SJCRH30 (cell line): ENCODE results near the gene AZIN2. TPM values are rescaled to one million over a fixed set of nuclear protein-coding genes. Genes with fewer than 3 reads are reported as not detected.

ENCODE experiments used
- DNase-seq, 2 experiments: peaks; one replicate each; pipeline ENCODE4 v3.0.0-alpha.2; 2015 to 2020
- H3K27ac ChIP-seq: fragments of 250-450 bp; sonication (Bioruptor Pico); 2 replicates; pipeline ENCODE4 v1.5.1; 2020; ENCODE audit warnings: mild to moderate bottlenecking, moderate library complexity
- H3K27me3 ChIP-seq: fragments of 250-450 bp; sonication (Bioruptor Pico); 2 replicates; pipeline ENCODE4 v1.5.1; 2020; ENCODE audit warnings: mild to moderate bottlenecking, moderate library complexity
- H3K36me3 ChIP-seq: fragments of 250-450 bp; sonication (Bioruptor Pico); 2 replicates; pipeline ENCODE4 v1.5.1; 2020; ENCODE audit warnings: mild to moderate bottlenecking, moderate library complexity
- H3K4me1 ChIP-seq: fragments of 250-450 bp; sonication (Bioruptor Pico); 2 replicates; pipeline ENCODE4 v1.5.1; 2020; ENCODE audit warnings: mild to moderate bottlenecking, moderate library complexity
- H3K4me3 ChIP-seq: fragments of 250-450 bp; sonication (Bioruptor Pico); 2 replicates; pipeline ENCODE4 v1.5.1; 2020; ENCODE audit warnings: mild to moderate bottlenecking, moderate library complexity
- H3K9me3 ChIP-seq: fragments of 250-450 bp; sonication (Bioruptor Pico); replicated peaks from 2 replicates; pipeline ENCODE4 v1.5.1; 2020; ENCODE audit warnings: mild to moderate bottlenecking, moderate library complexity
- total RNA-seq: library from RNA; depleted of rRNA; stranded (reverse); fragments of >200 nt; shearing (Covaris generic); gene quantifications from 2 replicates; pipeline ENCODE4 v1.2.3, GENCODE V29; 2014

Gene AZIN2
- total RNA-seq, 1 experiment from 2014 or later, result 8.8 TPM

GRCh38 chr1:33074193-33074945 is 6.6 kb upstream of the AZIN2 start:
- Histone ChIP-seq H3K9me3 (no peaks in the 10 kb centered on the region), H3K27ac (no peak overlapping the region), H3K4me1 (no peaks in the 10 kb centered on the region; the same call in 1 of the 2 replicates), H3K36me3 (no peaks in the 10 kb centered on the region), H3K27me3 (no peaks in the 10 kb centered on the region), H3K4me3 (no peak overlapping the region)
- peak; percentile 31 to 54 for DNase-seq

- Histone ChIP-seq H3K4me1 (no peaks in the 10 kb centered on the region; the same call in 1 of the 2 replicates), H3K27ac (no peak overlapping the region), H3K9me3 (no peaks in the 10 kb centered on the region), H3K4me3 (no peak overlapping the region), H3K27me3 (no peaks in the 10 kb centered on the region), H3K36me3 (no peaks in the 10 kb centered on the region)
- no peak for DNase-seq
These were observed 2.8 kb upstream of the AZIN2 start for GRCh38 chr1:33078030-33078591.

GRCh38 chr1:33080373-33080772 is 580 bp upstream of the AZIN2 start:
- Histone ChIP-seq H3K27me3 (no peaks in the 10 kb centered on the region), H3K9me3 (no peaks in the 10 kb centered on the region), H3K27ac (no peak overlapping the region), H3K4me3 (peak overlapping the region; percentile 65), H3K4me1 (no peaks in the 10 kb centered on the region), H3K36me3 (no peaks in the 10 kb centered on the region)
- DNase-seq, result no peak

GRCh38 chr1:33081554-33082305 is 777 bp downstream of the AZIN2 start:
- Histone ChIP-seq H3K9me3 (no peaks in the 10 kb centered on the region), H3K27ac (no peak overlapping the region), H3K4me3 (peak overlapping the region; percentile 65), H3K4me1 (no peaks in the 10 kb centered on the region), H3K36me3 (no peaks in the 10 kb centered on the region), H3K27me3 (no peaks in the 10 kb centered on the region)
- DNase-seq, result no peak

GRCh38 chr1:33082575-33083108 is 1.7 kb downstream of the AZIN2 start:
- H3K4me3 ChIP-seq, result no peak overlapping the region
- no peak overlapping the region for H3K27ac ChIP-seq
- no peaks in the 10 kb centered on the region for H3K4me1 ChIP-seq

GRCh38 chr1:33085332-33085731 is 4.4 kb downstream of the AZIN2 start:
- no peak overlapping the region for H3K4me3 ChIP-seq
- H3K9me3 ChIP-seq, result no peaks in the 10 kb centered on the region
- no peaks in the 10 kb centered on the region for H3K36me3 ChIP-seq
- no peaks in the 10 kb centered on the region for H3K4me1 ChIP-seq
- DNase-seq, result no peak
- H3K27me3 ChIP-seq, result no peaks in the 10 kb centered on the region
- H3K27ac ChIP-seq, result no peak overlapping the region

More at GRCh38 chr1:33082575-33083108, 1.7 kb downstream of the AZIN2 start:
- Histone ChIP-seq H3K36me3 (no peaks in the 10 kb centered on the region), H3K27me3 (no peaks in the 10 kb centered on the region), H3K9me3 (no peaks in the 10 kb centered on the region)
- DNase-seq, result no peak

- H3K4me3 ChIP-seq, result no peak overlapping the region
- no peaks in the 10 kb centered on the region for H3K9me3 ChIP-seq
- DNase-seq, result peak; percentile 85 to 93
- no peaks in the 10 kb centered on the region for H3K36me3 ChIP-seq
- no peaks in the 10 kb centered on the region for H3K27me3 ChIP-seq
- H3K4me1 ChIP-seq, result no peaks in the 10 kb centered on the region
- H3K27ac ChIP-seq, result no peak overlapping the region
These were observed 5.5 kb downstream of the AZIN2 start for GRCh38 chr1:33086384-33086850.

- H3K27me3 ChIP-seq, result no peaks in the 10 kb centered on the region
- no peak overlapping the region for H3K4me3 ChIP-seq
- no peaks in the 10 kb centered on the region for H3K4me1 ChIP-seq
- H3K9me3 ChIP-seq, result no peaks in the 10 kb centered on the region
- H3K36me3 ChIP-seq, result no peaks in the 10 kb centered on the region
- DNase-seq, result no peak
- H3K27ac ChIP-seq, result no peak overlapping the region
These were observed 6.7 kb downstream of the AZIN2 start for GRCh38 chr1:33087677-33088076.

GRCh38 chr1:33088119-33088906 is 7.4 kb downstream of the AZIN2 start:
- H3K27ac ChIP-seq, result no peak overlapping the region
- H3K27me3 ChIP-seq, result no peaks in the 10 kb centered on the region
- H3K4me3 ChIP-seq, result no peak overlapping the region
- no peaks in the 10 kb centered on the region for H3K9me3 ChIP-seq
- H3K36me3 ChIP-seq, result no peaks in the 10 kb centered on the region
- DNase-seq, result no peak
- no peaks in the 10 kb centered on the region for H3K4me1 ChIP-seq

GRCh38 chr1:33089457-33089856 is 8.5 kb downstream of the AZIN2 start:
- H3K27me3 ChIP-seq, result no peaks in the 10 kb centered on the region
- no peak overlapping the region for H3K27ac ChIP-seq
- no peaks in the 10 kb centered on the region for H3K36me3 ChIP-seq
- H3K4me3 ChIP-seq, result no peak overlapping the region
- H3K4me1 ChIP-seq, result no peaks in the 10 kb centered on the region
- H3K9me3 ChIP-seq, result no peaks in the 10 kb centered on the region
- DNase-seq, result no peak

- no peak overlapping the region for H3K27ac ChIP-seq
- H3K4me1 ChIP-seq, result peaks cover 24% of the 10 kb centered on the region
- H3K9me3 ChIP-seq, result no peaks in the 10 kb centered on the region
- H3K27me3 ChIP-seq, result no peaks in the 10 kb centered on the region
- H3K4me3 ChIP-seq, result no peak overlapping the region
- no peaks in the 10 kb centered on the region for H3K36me3 ChIP-seq
- DNase-seq, result no peak
These were observed 11.5 kb downstream of the AZIN2 start for GRCh38 chr1:33092438-33092837.

- Histone ChIP-seq H3K36me3 (no peaks in the 10 kb centered on the region), H3K4me3 (no peak overlapping the region)
- DNase-seq, result peak; percentile 42
These were observed 12.1 kb downstream of the AZIN2 start for GRCh38 chr1:33093004-33093403.

GRCh38 chr1:33094486-33094885 is 13.5 kb downstream of the AZIN2 start:
- H3K36me3 ChIP-seq, result no peaks in the 10 kb centered on the region
- no peak overlapping the region for H3K27ac ChIP-seq
- peaks cover 41% of the 10 kb centered on the region for H3K4me1 ChIP-seq
- no peak for DNase-seq
- no peaks in the 10 kb centered on the region for H3K27me3 ChIP-seq
- H3K9me3 ChIP-seq, result no peaks in the 10 kb centered on the region
- no peak overlapping the region for H3K4me3 ChIP-seq

More at GRCh38 chr1:33093004-33093403, 12.1 kb downstream of the AZIN2 start:
- Histone ChIP-seq H3K9me3 (no peaks in the 10 kb centered on the region), H3K4me1 (peaks cover 30% of the 10 kb centered on the region), H3K27ac (no peak overlapping the region), H3K27me3 (no peaks in the 10 kb centered on the region)

GRCh38 chr1:33094971-33095604 is 14.1 kb downstream of the AZIN2 start:
- Histone ChIP-seq H3K36me3 (no peaks in the 10 kb centered on the region), H3K4me3 (no peak overlapping the region), H3K9me3 (no peaks in the 10 kb centered on the region), H3K27me3 (no peaks in the 10 kb centered on the region), H3K27ac (no peak overlapping the region), H3K4me1 (peaks cover 45% of the 10 kb centered on the region)
- DNase-seq, result peak; percentile 72 to 90
